GM12878 (cell line): ENCODE measurements around the gene ELAVL3.

Experiments
- FOXM1 ChIP-seq: IDR thresholded peaks from 2 replicates; pipeline ENCODE4 v1.6.1; 2012; ENCODE audit warnings: low read depth, mild to moderate bottlenecking, inconsistent platforms, low read length, moderate library complexity
- POLR2AphosphoS2 ChIP-seq: IDR thresholded peaks from 2 replicates; pipeline ENCODE4 v1.6.1; 2011; ENCODE audit warnings: low read depth, mild to moderate bottlenecking, low read length, improper control_type of control experiment, moderate library complexity

DNA sequence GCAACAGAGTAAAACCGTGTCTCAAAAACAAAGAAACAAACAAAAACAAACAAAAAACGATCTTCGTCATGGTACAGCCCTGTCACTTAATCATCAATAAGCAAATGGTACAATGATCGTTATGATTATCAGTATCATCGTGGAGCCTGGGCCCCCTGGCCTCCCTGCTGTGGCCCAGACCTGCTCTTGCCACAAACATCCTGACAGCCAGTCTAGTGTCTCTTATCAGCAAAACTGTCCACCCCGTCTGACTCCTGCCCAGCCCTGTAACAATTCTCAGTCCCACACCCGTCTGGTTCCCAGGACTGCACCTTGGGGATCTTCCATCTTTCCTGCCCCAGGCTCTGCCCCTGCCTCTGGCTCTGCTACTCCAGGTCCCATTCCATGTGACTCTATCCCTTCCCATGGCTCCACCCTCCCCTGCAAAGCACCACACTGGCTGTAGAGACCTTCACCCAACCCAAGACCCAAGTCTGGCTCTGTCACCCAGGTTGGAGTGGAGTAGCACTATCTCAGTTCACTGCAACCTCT, 19.1 kb upstream of the ELAVL3 start:
- TF ChIP-seq POLR2AphosphoS2 (no peak), FOXM1 (no peak)
